Cardiac muscle cell (in vitro differentiated cells and primary cell): Measurements from ENCODE around the gene OPN1MW. TPM values are rescaled to one million over a fixed set of nuclear protein-coding genes. Genes with fewer than 3 reads are reported as not detected.
"Not testable (repeated sequence)": the region's sequence is repeated elsewhere in the genome, so short reads cannot be mapped to it uniquely, and the experiment has no call there.

Experiments
- DNase-seq, 2 donors: peaks; one replicate each; pipeline versions ENCODE4 v3.0.0 to v3.0.0-alpha.2; 2010 to 2017; ENCODE audit warnings: low read depth in 1 of 2, low spot score in 1 of 2
- H3K27ac ChIP-seq: fragments of 200-600 bp; sonication (generic); 2 replicates; pipeline ENCODE4 v1.5.1; 2016
- H3K27me3 ChIP-seq: fragments of 200-600 bp; sonication (generic); 2 replicates; pipeline ENCODE4 v1.6.0; 2016; ENCODE audit warnings: control low read depth
- H3K36me3 ChIP-seq: fragments of 200-600 bp; sonication (generic); 2 replicates; pipeline ENCODE4 v1.5.1; 2016; ENCODE audit warnings: control low read depth
- H3K4me1 ChIP-seq: fragments of 200-600 bp; sonication (generic); 2 replicates; pipeline ENCODE4 v1.8.1; 2017; ENCODE audit warnings: low read depth, mild to moderate bottlenecking, mixed run types
- H3K4me3 ChIP-seq: fragments of 200-600 bp; sonication (generic); 2 replicates; pipeline ENCODE4 v1.5.1; 2016; ENCODE audit warnings: mild to moderate bottlenecking
- H3K9me3 ChIP-seq: fragments of 200-600 bp; sonication (generic); 2 replicates; pipeline ENCODE4 v1.5.1; 2017; ENCODE audit warnings: low read depth, mild to moderate bottlenecking, control low read depth
- polyA plus RNA-seq: library from polyadenylated mRNA; unstranded; fragments of >200 nt; fragmentation: Nextera tagmentation; extraction: Ambion mirVana; gene quantifications from 2 replicates; pipeline ENCODE4 v1.2.1, GENCODE V29; 2016
- total RNA-seq: library from RNA; depleted of rRNA; stranded (reverse); fragments of >200 nt; gene quantifications from 2 replicates; pipeline ENCODE4 v1.2.3, GENCODE V29; 2016

The OPN1MW gene
- total and polyA plus RNA-seq, 2 experiments from 2014 or later: not detected

GRCh38 chrX:154192846-154193245 lies 10.4 kb downstream of the OPN1MW start:
- H3K27ac ChIP-seq, H3K4me3 ChIP-seq, H3K36me3 ChIP-seq, H3K9me3 ChIP-seq, H3K4me1 ChIP-seq, H3K27me3 ChIP-seq, DNase-seq: not testable (repeated sequence)

GRCh38 chrX:154194316-154194715 lies 11.9 kb downstream of the OPN1MW start:
- not testable (repeated sequence) for H3K9me3 ChIP-seq, DNase-seq, H3K4me3 ChIP-seq, H3K27me3 ChIP-seq, H3K27ac ChIP-seq, H3K4me1 ChIP-seq, H3K36me3 ChIP-seq

- DNase-seq, H3K4me3 ChIP-seq, H3K27ac ChIP-seq, H3K36me3 ChIP-seq, H3K27me3 ChIP-seq, H3K9me3 ChIP-seq, H3K4me1 ChIP-seq: not testable (repeated sequence)
Observed at GRCh38 chrX:154196466-154196865, 14.1 kb downstream of the OPN1MW start.

DNA sequence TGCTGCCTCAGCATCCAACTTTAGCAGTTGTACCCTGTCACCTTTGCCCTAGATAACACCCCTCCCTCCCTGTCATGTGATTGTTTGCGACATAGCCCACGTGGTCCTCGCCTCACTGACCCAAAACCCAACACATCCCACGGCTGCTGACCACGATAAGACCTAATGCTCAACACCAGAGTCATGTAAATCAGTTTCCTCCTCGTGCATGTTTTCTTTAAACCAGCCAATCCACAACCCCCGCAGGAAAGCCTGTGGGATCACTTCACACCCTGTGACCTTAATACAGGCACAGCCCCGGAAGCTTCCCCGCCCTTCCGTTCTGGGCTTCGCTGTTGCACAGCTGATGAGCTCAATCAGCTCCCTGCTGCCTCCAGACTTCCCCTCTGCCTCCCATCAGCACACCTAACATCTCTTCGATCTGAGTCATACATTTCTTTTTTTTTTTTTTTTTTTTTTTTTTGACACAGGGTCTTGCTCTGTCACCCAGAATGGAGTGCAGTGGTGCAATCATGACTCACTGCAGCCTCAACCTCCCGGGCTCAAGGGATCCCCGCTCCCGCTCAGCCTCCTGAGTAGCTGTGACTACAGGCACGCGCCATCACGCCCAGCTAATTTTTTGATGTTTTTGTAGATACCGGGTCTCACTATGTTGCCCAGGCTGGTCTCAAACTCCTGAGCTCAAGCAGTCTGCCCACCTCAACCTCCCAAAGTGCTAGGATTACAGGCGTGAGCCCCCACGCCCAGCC lies 27.4 kb downstream of the OPN1MW start:
- not testable (repeated sequence) for H3K27me3 ChIP-seq

GRCh38 chrX:154211057-154211456 lies 28.7 kb downstream of the OPN1MW start:
- H3K27me3 ChIP-seq, H3K27ac ChIP-seq, DNase-seq, H3K4me1 ChIP-seq, H3K9me3 ChIP-seq, H3K36me3 ChIP-seq, H3K4me3 ChIP-seq: not testable (repeated sequence)

More for the DNA sequence above, 27.4 kb downstream of the OPN1MW start:
- DNase-seq, H3K4me1 ChIP-seq, H3K4me3 ChIP-seq, H3K27ac ChIP-seq, H3K36me3 ChIP-seq, H3K9me3 ChIP-seq: not testable (repeated sequence)

DNA sequence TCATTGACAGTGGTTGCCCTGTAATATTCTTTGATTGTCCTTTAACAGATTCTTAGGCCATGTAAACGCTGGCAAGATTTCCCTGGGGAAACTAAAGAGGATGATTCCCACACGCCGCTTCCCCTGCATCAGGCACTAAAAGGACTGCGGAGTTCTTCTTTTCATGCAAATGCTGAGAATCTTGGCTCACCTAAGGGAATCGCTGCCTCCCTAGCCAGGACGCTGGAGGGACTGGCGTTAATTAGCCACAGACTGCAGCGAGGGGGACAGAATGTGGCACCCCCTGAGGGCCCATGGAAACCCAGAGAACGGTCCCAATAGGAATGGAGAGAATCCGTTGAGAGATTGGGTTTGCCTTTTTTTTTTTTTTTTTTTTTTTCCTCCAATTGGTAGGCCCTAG lies 29.1 kb downstream of the OPN1MW start:
- H3K4me3 ChIP-seq, H3K27ac ChIP-seq, H3K27me3 ChIP-seq, H3K36me3 ChIP-seq, H3K4me1 ChIP-seq, H3K9me3 ChIP-seq, DNase-seq: not testable (repeated sequence)

GRCh38 chrX:154219456-154219855 lies 37.1 kb downstream of the OPN1MW start, which contains the start of gene OPN1MW2:
Gene OPN1MW2 (plus strand): TSS chrX:154219756. CDS start chrX:154219816, 60 bp downstream.
- not testable (repeated sequence) for H3K4me1 ChIP-seq, H3K9me3 ChIP-seq, DNase-seq, H3K27me3 ChIP-seq, H3K27ac ChIP-seq, H3K36me3 ChIP-seq, H3K4me3 ChIP-seq

GRCh38 chrX:154225292-154225691 lies 42.9 kb downstream of the OPN1MW start:
- H3K27ac ChIP-seq, DNase-seq, H3K4me3 ChIP-seq, H3K27me3 ChIP-seq, H3K36me3 ChIP-seq, H3K9me3 ChIP-seq, H3K4me1 ChIP-seq: not testable (repeated sequence)

DNA sequence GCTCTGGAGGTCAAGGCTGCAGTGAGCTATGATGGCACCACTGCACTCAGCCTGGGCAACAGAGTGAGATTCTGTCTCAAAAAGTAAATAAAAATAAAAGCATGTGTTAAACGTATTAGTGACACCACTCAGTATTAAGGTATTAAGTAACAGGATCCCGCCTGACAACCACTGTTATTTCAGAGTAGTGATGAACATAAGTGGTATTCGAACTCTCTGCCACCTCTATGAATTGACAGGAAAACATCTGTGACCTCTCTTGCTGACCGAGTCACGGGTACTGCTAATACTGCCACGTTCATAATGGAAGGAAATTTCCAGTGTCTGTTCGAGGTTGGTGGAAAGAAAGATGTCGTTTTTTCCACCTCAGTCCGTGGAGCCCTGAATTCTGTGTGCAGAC lies 44.3 kb downstream of the OPN1MW start:
- H3K4me3 ChIP-seq, H3K36me3 ChIP-seq, H3K27ac ChIP-seq, DNase-seq, H3K9me3 ChIP-seq, H3K27me3 ChIP-seq, H3K4me1 ChIP-seq: not testable (repeated sequence)

DNA sequence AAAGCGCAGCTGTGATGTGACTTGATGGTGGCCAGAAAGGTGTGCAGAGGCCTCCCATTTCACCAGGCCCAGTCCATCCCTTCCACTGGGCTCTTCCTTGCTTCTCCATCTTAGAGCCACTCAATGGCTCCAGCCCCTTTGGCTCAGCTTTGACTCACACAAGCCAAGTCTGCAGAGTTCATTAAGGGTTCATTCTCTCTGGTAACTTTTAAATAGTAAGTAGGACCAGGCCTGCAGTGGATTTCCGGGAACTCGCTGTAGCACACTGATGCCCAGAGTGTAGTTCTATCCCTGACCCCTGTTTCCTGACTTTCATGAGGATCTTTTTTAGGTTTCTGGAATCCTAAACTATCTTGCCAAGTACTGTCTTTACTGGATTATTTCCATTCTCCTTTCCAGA lies 49.0 kb downstream of the OPN1MW start:
- H3K27me3 ChIP-seq, H3K9me3 ChIP-seq, H3K27ac ChIP-seq, H3K4me3 ChIP-seq, H3K4me1 ChIP-seq, H3K36me3 ChIP-seq, DNase-seq: not testable (repeated sequence)

GRCh38 chrX:154233620-154234019 lies 51.2 kb downstream of the OPN1MW start:
- H3K27me3 ChIP-seq, DNase-seq, H3K9me3 ChIP-seq, H3K4me1 ChIP-seq, H3K36me3 ChIP-seq, H3K4me3 ChIP-seq, H3K27ac ChIP-seq: not testable (repeated sequence)

GRCh38 chrX:154238939-154239559 lies 56.7 kb downstream of the OPN1MW start:
- not testable (repeated sequence) for DNase-seq, H3K27me3 ChIP-seq, H3K27ac ChIP-seq, H3K36me3 ChIP-seq, H3K4me1 ChIP-seq, H3K9me3 ChIP-seq, H3K4me3 ChIP-seq

- H3K4me3 ChIP-seq, H3K36me3 ChIP-seq, DNase-seq, H3K27me3 ChIP-seq, H3K27ac ChIP-seq, H3K9me3 ChIP-seq, H3K4me1 ChIP-seq: not testable (repeated sequence)
Observed at GRCh38 chrX:154239982-154240503, 57.6 kb downstream of the OPN1MW start.
